Measurements from ENCODE around the gene PKP3. TPM values are rescaled to one million over a fixed set of nuclear protein-coding genes. Genes with fewer than 3 reads are reported as not detected.

The PKP3 gene
- total and polyA plus RNA-seq, 2 donors from 2014 or later, result 1.9 to 3.6 TPM

DNA sequence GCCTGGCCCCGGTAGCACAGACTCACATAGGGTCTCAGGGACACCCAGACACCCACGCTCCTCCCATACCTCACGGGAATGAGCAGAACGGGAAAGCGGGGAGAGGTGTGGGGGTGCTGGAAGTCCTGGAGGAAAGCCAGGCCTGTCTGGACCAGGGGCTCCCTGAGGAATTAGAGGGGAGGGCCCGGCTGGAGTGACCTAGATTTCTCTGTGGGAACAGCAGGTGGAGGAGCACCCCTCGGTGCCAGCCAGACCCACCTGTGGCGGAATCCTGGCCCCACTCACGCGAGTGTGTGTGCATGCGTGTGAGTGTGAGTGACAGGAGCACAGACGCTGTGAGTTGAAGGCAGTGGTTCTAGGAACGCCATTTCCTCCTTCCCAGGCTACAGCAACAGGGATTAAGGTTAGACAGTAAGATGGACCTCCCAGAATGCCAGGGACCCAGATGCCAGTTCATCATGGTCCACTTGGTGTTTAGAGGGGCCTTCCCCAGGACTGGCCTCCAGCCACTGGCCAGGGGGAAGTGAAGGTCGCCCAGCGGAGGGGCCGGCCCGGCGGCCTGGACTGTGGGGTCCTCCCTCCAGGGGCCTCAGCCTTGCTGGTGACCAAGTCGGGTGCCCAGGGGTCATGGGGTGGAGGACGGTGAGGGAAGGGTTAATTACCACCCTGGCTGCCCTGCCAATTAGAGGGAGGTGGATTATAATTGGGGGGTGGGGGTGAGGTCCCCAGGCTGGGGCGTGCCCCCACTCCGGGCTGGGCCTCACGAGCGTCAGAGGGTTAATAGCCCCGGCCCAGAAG, 1.0 kb downstream of the PKP3 start:
- intact Hi-C loops (cut with DNase I), result no loop called here
- Histone ChIP-seq H3K4me1 (ENCODE audit: control insufficient read depth in 2 of 3, insufficient read depth in 2 of 3, low read depth in 1 of 3, low read length in 3 of 3) (no peaks in the 10 kb centered on the region), H3K9ac (ENCODE audit: low read length in 3 of 3) (no peak overlapping the region), H3K36me3 (ENCODE audit: control insufficient read depth in 2 of 3, insufficient read depth in 3 of 3, low read length in 3 of 3) (no peaks in the 10 kb centered on the region), H3K4me3 (ENCODE audit: low read length in 3 of 3) (no peak overlapping the region), H3K27me3 (ENCODE audit: control insufficient read depth, insufficient read depth, low read length) (no peaks in the 10 kb centered on the region), H3K27ac (ENCODE audit: low read depth in 2 of 2, low read length in 2 of 2) (no peak overlapping the region), H3K9me3 (ENCODE audit: control insufficient read depth in 2 of 3, insufficient read depth in 1 of 3, low read length in 3 of 3) (no peaks in the 10 kb centered on the region)
- FAIRE-seq (no peak), DNase-seq (no peak)
- TF ChIP-seq, protein P1, sequence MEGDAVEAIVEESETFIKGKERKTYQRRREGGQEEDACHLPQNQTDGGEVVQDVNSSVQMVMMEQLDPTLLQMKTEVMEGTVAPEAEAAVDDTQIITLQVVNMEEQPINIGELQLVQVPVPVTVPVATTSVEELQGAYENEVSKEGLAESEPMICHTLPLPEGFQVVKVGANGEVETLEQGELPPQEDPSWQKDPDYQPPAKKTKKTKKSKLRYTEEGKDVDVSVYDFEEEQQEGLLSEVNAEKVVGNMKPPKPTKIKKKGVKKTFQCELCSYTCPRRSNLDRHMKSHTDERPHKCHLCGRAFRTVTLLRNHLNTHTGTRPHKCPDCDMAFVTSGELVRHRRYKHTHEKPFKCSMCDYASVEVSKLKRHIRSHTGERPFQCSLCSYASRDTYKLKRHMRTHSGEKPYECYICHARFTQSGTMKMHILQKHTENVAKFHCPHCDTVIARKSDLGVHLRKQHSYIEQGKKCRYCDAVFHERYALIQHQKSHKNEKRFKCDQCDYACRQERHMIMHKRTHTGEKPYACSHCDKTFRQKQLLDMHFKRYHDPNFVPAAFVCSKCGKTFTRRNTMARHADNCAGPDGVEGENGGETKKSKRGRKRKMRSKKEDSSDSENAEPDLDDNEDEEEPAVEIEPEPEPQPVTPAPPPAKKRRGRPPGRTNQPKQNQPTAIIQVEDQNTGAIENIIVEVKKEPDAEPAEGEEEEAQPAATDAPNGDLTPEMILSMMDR (IDR thresholded peaks at IDR 0.05; ENCODE audit: borderline replicate concordance, extremely low read depth, insufficient read depth), result no peak

DNA sequence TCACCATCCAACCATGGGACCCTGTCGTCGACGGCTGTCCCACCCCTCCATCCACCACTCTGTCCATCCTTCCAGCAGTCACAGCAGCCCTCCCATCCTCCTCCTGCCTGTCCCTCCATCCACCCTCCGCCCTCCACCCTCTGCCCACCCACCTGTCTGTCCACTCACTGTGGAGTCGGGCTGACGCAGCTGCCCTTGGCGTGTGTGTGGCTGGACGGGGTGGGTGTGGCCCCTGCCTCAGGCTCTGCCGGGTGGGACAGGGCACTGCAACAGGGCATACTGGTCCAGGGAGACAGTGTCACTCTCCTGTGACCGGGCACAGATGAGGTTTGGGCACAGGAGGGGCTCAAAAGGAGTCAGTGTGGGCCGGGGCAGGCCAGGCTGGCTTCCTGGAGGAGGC, 1.9 kb downstream of the PKP3 start:
- no peaks in the 10 kb centered on the region for H3K9me3 ChIP-seq (ENCODE audit: control insufficient read depth in 2 of 3, insufficient read depth in 1 of 3, low read length in 3 of 3)
- TF ChIP-seq, protein P1 (IDR thresholded peaks at IDR 0.05; ENCODE audit: borderline replicate concordance, extremely low read depth, insufficient read depth), result no peak
- intact Hi-C loops (cut with DNase I), result no loop called here
- FAIRE-seq, result no peak
- no peak for DNase-seq
- no peaks in the 10 kb centered on the region for H3K27me3 ChIP-seq (ENCODE audit: control insufficient read depth, insufficient read depth, low read length)
- no peak overlapping the region for H3K9ac ChIP-seq (ENCODE audit: low read length in 3 of 3)
- no peaks in the 10 kb centered on the region for H3K36me3 ChIP-seq (ENCODE audit: control insufficient read depth in 2 of 3, insufficient read depth in 3 of 3, low read length in 3 of 3)
- no peak overlapping the region for H3K27ac ChIP-seq (ENCODE audit: low read depth in 2 of 2, low read length in 2 of 2)
- H3K4me3 ChIP-seq (ENCODE audit: low read length in 3 of 3), result no peak overlapping the region
- H3K4me1 ChIP-seq (ENCODE audit: control insufficient read depth in 2 of 3, insufficient read depth in 2 of 3, low read depth in 1 of 3, low read length in 3 of 3), result no peaks in the 10 kb centered on the region

DNA sequence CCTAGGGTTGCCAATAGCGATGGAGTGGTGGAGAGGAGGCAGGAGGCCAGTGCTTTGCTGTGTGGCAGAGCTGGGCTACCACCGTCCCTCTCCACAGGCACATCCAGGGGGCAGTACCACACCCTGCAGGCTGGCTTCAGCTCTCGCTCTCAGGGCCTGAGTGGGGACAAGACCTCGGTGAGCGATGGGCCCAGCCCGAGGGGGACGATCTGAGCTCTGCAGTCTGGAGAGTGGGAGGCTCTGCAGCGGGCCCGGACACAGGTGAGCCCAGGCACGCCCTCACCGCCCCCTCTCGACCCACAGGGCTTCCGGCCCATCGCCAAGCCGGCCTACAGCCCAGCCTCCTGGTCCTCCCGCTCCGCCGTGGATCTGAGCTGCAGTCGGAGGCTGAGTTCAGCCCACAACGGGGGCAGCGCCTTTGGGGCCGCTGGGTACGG, 2.5 kb downstream of the PKP3 start:
- Histone ChIP-seq H3K4me1 (ENCODE audit: control insufficient read depth in 2 of 3, insufficient read depth in 2 of 3, low read depth in 1 of 3, low read length in 3 of 3) (no peaks in the 10 kb centered on the region), H3K4me3 (ENCODE audit: low read length in 3 of 3) (peak overlapping the region in 1 of 3 donors; percentile 32), H3K36me3 (ENCODE audit: control insufficient read depth in 2 of 3, insufficient read depth in 3 of 3, low read length in 3 of 3) (no peaks in the 10 kb centered on the region), H3K27me3 (ENCODE audit: control insufficient read depth, insufficient read depth, low read length) (no peaks in the 10 kb centered on the region), H3K9ac (ENCODE audit: low read length in 3 of 3) (no peak overlapping the region), H3K9me3 (ENCODE audit: control insufficient read depth in 2 of 3, insufficient read depth in 1 of 3, low read length in 3 of 3) (no peaks in the 10 kb centered on the region), H3K27ac (ENCODE audit: low read depth in 2 of 2, low read length in 2 of 2) (no peak overlapping the region)
- TF ChIP-seq, protein P1 (IDR thresholded peaks at IDR 0.05; ENCODE audit: borderline replicate concordance, extremely low read depth, insufficient read depth), result peak; percentile 16
- FAIRE-seq (no peak), DNase-seq (peak in 2 of 5 donors; percentile 51 to 65)
- intact Hi-C loops (cut with DNase I), result no loop called here
